ENCODE measurements around the gene SSTR4.
A peak's percentile ranks its signal among the peaks of the same experiment; 100 is the strongest.

The SSTR4 gene

DNA sequence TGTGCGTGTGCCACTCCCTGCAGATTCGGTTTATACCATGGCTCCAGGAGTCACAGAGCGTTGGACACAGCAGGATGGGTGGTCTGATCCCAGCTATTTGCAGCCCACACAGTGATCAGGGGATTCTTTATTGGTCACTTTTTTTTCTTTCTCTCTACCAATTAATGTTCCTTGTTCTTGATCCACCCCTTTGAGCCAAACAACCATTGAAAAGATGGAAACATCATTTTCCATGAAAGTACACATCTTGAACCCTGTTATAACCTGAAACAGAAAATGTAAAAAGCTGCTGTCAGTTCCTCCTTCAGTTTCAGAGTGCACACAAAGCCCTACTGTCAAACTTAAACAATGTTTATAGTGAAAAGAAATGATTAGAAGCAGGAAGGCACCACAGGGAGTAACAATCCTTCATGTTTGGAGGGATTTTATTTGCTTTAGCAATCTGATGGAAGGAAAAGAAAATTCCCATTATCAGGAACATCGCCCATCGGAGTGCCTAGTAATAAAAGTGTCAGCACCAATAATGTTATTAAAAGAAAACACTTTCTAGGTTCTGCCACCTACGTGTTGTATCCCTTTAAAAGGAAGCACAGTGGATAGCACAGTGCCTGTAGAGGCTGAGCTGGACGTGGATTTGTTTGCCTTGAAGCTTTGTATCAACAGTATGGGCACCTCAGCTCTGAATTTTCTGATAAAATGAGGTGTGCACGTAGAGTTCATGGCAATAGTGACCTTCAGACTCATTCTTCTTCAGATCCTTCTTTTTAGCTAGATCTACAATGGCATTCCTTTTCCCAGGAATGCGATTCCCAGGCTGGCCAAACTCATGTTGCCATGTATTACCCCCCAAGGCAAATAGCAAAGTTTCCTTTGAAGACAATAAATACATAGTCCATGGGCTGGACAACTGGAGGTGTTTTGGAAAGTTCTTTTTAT is 30.4 kb downstream of the SSTR4 start:
- Mint-ChIP-seq H3K36me3 (ENCODE audit: low read depth) (no peaks in the 10 kb centered on the region), H3K27me3 (ENCODE audit: low read depth) (peaks cover 4% of the 10 kb centered on the region), H3K4me1 (peaks cover 62% of the 10 kb centered on the region)

DNA sequence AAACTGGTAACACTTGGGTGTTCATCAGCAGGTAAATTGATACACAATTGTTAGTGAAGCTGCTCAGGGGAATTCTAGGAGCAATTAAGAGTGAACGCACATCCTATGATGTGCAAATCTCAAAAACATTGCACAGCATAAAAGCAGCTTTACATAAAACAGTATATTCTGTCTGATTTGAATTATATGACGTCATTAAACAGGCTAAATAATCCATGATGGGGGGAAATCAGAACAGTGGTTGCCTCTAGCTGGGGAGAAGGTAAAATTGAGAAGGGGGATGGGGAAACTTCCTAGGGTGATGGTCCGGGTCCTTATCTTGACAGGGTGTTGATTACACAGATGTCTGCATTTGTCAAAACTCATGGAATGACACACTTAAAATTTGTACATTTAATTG is 31.7 kb downstream of the SSTR4 start:
- no peak overlapping the region for H3K4me3 Mint-ChIP-seq
- peaks cover 53% of the 10 kb centered on the region for H3K4me1 Mint-ChIP-seq
- no peaks in the 10 kb centered on the region for H3K9me3 Mint-ChIP-seq
- H3K27me3 Mint-ChIP-seq (ENCODE audit: low read depth) = peaks cover 4% of the 10 kb centered on the region
- no peak overlapping the region for H3K27ac Mint-ChIP-seq
- no peaks in the 10 kb centered on the region for H3K36me3 Mint-ChIP-seq (ENCODE audit: low read depth)
- no peak for TF ChIP-seq CTCF (IDR thresholded peaks at IDR 0.05; ENCODE audit: unreplicated experiment in 3 of 3)

More for the DNA sequence above, 30.4 kb downstream of the SSTR4 start:
- no peak for TF ChIP-seq CTCF (IDR thresholded peaks at IDR 0.05; ENCODE audit: unreplicated experiment in 3 of 3)
- H3K9me3 Mint-ChIP-seq = no peaks in the 10 kb centered on the region
- H3K4me3 Mint-ChIP-seq = no peak overlapping the region
- H3K27ac Mint-ChIP-seq = no peak overlapping the region

DNA sequence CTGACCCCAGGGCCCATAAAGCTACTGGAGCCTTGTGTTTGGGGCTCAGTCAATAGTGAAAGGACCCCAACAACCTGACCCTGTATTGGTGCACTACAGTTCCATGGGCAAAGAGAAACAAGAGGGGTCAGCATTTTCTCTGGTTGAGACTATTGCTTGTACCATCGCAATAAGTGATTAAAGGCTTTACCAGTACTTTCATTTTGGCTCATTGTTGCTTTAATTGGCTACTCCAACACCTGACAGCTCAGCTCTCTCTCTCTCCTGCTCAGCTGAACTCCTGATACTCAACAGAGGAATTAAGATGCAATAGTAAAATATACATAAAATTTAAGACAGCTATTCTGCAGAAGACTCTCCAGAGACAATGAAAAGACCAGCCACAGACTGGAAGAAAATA is 33.2 kb downstream of the SSTR4 start:
- TF ChIP-seq CTCF (IDR thresholded peaks at IDR 0.05; ENCODE audit: unreplicated experiment in 3 of 3) = no peak
- no peak overlapping the region for H3K4me3 Mint-ChIP-seq
- no peaks in the 10 kb centered on the region for H3K36me3 Mint-ChIP-seq (ENCODE audit: low read depth)
- H3K9me3 Mint-ChIP-seq = no peaks in the 10 kb centered on the region
- peaks cover 5% of the 10 kb centered on the region for H3K27me3 Mint-ChIP-seq (ENCODE audit: low read depth)
- peaks cover 53% of the 10 kb centered on the region for H3K4me1 Mint-ChIP-seq
- no peak overlapping the region for H3K27ac Mint-ChIP-seq

GRCh38 chr20:23069108-23069507 is 34.0 kb downstream of the SSTR4 start:
- Mint-ChIP-seq H3K4me1 (peaks cover 47% of the 10 kb centered on the region), H3K9me3 (no peaks in the 10 kb centered on the region), H3K4me3 (no peak overlapping the region), H3K27me3 (ENCODE audit: low read depth) (peaks cover 5% of the 10 kb centered on the region), H3K27ac (no peak overlapping the region), H3K36me3 (ENCODE audit: low read depth) (no peaks in the 10 kb centered on the region)
- TF ChIP-seq CTCF (IDR thresholded peaks at IDR 0.05; ENCODE audit: unreplicated experiment in 3 of 3) = no peak

DNA sequence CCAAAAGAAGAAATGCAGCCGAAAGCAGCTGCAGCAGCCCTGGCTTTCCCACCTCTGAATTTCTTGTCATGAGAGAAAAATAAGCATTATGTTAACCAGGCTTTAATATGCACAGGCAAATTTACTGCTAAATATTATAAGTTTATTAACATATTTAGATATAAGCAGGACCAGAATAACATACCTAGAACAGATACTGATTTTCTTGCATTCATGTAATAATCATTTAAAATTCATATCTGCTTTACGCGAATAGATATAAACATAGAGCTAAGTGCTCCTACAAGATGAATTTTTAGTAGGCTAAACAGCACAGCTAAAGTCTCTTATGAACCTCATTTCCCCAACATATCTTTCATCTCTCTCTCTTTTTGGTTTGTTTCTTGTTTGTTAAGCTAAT is 36.3 kb downstream of the SSTR4 start:
- Mint-ChIP-seq H3K4me1 (peaks cover 29% of the 10 kb centered on the region), H3K27me3 (ENCODE audit: low read depth) (peaks cover 5% of the 10 kb centered on the region), H3K9me3 (no peaks in the 10 kb centered on the region), H3K36me3 (ENCODE audit: low read depth) (no peaks in the 10 kb centered on the region), H3K4me3 (no peak overlapping the region), H3K27ac (peak overlapping the region in 2 of 3 experiments; percentile 51)
- TF ChIP-seq CTCF (IDR thresholded peaks at IDR 0.05; ENCODE audit: unreplicated experiment in 3 of 3) = no peak

DNA sequence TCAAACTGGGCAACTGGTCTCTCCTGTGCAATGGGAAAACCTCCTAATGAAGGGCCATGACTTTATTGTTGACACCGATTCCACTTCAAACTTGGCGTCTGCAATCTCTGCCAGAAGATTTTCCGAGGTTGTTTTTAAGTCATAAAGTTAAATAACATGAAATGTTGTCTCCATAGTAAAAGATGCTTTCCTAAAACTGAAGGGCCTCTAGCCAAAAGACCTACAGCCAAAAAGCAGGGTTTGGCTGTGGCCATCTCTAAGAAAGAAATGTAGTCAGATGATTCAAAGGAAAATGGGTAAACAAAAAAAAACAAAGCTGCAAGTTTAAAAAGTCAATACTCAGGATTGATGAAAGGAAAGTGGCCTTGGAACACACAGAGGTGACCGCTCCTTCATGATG is 36.9 kb downstream of the SSTR4 start:
- Mint-ChIP-seq H3K4me1 (peaks cover 23% of the 10 kb centered on the region), H3K4me3 (no peak overlapping the region), H3K9me3 (no peaks in the 10 kb centered on the region), H3K27ac (peak overlapping the region in 2 of 3 experiments; percentile 51), H3K36me3 (ENCODE audit: low read depth) (no peaks in the 10 kb centered on the region), H3K27me3 (ENCODE audit: low read depth) (peaks cover 5% of the 10 kb centered on the region)
- TF ChIP-seq CTCF (IDR thresholded peaks at IDR 0.05; ENCODE audit: unreplicated experiment in 3 of 3) = no peak

All from nephron (organoid).